Effector CD8-positive, alpha-beta T cell (primary cell): Measurements from ENCODE around the gene HIGD1C.
"Not testable (repeated sequence)": the region's sequence is repeated elsewhere in the genome, so short reads cannot be mapped to it uniquely, and the experiment has no call there.

Source experiments
- DNase-seq: peaks from one replicate; lab custom pipeline; 2025; lab: John Stamatoyannopoulos, UW
- total RNA-seq, 4 experiments: gene quantifications; one replicate each; lab custom pipeline; 2026; lab: John Stamatoyannopoulos, UW

HIGD1C gene
- 0 reads per million in 4 experiments for total RNA-seq

DNA sequence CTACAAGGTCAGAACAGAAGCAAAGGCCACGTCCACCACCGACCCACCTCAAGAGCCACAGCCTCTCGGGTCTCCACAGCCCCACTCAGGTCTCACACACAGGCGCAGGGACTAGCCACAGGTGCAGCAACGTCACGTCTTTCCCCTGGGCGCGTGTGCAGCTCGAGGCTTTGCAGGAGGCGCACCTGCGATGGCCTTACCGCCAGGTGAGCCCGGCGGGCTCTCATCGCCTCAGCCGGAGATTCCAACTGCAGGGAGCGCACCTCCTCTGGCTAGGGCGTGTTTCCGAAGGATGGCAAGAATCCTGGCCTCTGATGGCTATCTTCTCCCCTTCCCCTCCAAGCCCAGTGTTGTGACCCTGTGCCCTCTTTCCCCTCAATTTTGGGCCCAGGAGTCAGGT lies at the start of gene HIGD1C:
Gene HIGD1C (plus strand): TSS at position 35 of the 400 bp plus-strand sequence. CDS start 1,455 bp downstream, outside the sequence.
- DNase-seq, result no peak

- DNase-seq, result not testable (repeated sequence)
Measured at GRCh38 chr12:50908479-50908878, 43.9 kb upstream of the HIGD1C start.

GRCh38 chr12:50912361-50912760 lies 40.0 kb upstream of the HIGD1C start:
- not testable (repeated sequence) for DNase-seq

- DNase-seq, result no peak
Measured at GRCh38 chr12:50913224-50913623, 39.1 kb upstream of the HIGD1C start.

DNA sequence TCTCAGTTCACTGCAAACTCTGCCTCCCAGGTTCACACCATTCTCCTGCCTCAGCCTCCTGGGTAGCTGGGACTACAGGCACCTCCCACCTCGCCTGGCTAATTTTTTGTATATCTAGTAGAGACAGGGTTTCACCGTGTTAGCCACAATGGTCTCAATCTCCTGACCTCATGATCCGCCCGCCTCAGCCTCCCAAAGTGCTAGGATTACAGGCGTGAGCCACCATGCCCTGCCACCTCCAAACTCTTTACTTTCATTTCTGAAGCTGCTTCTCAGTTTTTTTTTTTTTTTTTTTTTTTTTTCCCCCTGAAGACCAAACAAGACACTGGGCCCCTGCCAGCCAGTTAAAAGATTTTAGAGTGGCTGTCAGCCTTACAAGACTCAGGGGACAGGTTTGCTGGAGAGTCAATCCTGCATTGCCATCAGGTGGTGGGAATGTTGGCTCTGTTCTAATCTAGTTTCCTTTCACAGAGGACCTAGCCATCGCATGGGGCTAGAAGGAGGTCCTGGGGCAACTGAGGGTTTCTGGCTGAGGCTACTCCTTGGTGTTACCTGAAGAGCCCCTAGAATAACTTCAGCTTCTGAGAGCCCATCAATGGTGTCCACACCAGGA lies 37.4 kb upstream of the HIGD1C start:
- no peak for DNase-seq

- no peak for DNase-seq
Measured at GRCh38 chr12:50916292-50916691, 36.1 kb upstream of the HIGD1C start.

DNA sequence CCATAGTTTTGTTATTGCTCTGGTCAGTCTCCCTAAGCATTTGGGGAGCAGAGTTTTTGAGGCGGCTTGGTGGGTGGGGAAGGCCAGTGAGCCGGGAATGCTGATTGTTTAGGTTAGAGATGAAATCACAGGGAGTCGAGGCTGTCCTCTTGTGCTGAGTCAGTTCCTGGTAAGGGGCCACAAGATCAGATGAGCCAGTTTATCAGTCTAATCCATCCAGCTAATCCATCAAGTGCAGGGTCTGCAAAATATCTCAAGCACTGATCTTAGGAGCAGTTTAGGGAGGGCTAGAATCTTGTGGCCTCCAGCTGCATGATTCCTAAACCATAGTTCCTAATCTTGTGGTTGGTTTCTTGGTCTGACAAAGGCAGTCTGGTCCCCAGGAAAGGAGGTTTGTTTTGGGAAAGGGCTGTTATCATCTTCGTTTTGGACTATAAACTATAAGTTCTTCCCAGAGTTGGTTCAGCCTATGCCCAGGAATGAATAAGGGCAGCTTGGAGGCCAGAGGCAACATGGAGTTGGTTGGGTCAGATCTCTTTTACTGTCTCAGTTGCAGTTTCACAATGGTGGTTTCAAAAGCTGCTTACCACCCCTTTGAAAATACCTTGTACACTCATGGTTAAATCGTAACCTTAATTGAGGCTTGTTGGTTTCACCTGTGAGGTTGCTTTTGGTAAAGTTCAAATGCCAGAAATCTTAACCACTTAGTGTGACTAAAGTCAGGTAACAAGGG lies 33.6 kb upstream of the HIGD1C start:
- no peak for DNase-seq

- no peak for DNase-seq
Measured at GRCh38 chr12:50922820-50923219, 29.5 kb upstream of the HIGD1C start.

- no peak for DNase-seq
Measured at GRCh38 chr12:50923361-50924130, 28.8 kb upstream of the HIGD1C start.

DNA sequence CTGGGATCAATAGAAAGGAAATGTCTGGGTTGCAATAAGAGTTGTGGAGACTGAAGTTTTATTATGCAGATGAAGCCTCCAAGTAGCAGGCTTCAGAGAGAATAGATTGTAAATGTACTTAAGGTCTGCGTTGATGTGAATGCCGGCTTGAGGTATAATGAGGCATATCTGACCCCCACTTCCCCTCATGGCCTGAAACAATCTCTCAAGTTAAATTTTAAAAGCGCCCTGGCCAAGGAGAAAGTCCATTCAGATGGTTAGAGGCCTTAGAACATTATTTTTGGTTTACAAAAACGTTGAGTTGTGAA lies 28.3 kb upstream of the HIGD1C start:
- DNase-seq, result no peak

GRCh38 chr12:50924439-50925341 lies 27.7 kb upstream of the HIGD1C start:
- peak; percentile 15 for DNase-seq

GRCh38 chr12:50925342-50925651 lies 27.0 kb upstream of the HIGD1C start:
- DNase-seq, result no peak

GRCh38 chr12:50925920-50926319 lies 26.4 kb upstream of the HIGD1C start:
- no peak for DNase-seq

DNA sequence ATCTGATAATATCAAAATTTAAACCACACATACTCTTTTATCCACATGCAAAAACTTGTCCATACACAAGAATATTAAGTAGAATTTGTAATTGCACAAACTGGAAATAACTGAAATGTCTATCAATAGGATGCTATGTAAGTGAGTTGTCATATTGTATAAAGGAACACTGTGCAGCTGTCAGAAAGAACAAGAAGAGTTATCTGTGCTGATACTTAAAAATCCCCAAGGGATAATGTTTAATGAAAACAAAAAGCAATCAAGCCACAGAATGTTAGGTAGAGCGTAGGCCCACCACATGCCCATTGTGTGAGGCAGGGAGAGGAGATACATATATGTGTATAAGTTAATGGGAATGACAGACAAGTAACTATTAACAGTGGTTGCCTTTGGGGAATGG lies 25.9 kb upstream of the HIGD1C start:
- no peak for DNase-seq

DNA sequence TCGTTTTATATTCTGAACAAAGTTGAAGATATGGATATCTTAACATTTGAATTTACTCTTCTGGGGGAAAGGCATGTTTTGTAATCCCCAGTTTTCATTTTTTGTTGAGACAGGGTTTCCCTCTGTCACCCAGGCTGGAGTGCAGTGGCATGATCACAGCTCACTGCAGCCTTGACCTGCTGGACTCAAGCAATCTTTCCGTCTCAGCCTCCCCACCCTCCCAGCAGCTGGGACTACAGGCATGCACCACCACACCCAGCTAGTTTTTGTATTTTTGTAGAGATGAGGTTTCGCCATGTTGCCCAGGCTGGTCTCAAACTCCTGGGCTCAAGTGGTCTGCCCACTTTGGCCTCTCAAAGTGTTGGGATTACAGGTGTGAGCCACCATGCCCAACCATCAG lies 25.4 kb upstream of the HIGD1C start:
- not testable (repeated sequence) for DNase-seq

GRCh38 chr12:50927356-50927755 lies 25.0 kb upstream of the HIGD1C start:
- no peak for DNase-seq

- no peak for DNase-seq
Measured at GRCh38 chr12:50927766-50928224, 24.5 kb upstream of the HIGD1C start.

- no peak for DNase-seq
Measured at GRCh38 chr12:50928392-50928791, 24.0 kb upstream of the HIGD1C start.

DNA sequence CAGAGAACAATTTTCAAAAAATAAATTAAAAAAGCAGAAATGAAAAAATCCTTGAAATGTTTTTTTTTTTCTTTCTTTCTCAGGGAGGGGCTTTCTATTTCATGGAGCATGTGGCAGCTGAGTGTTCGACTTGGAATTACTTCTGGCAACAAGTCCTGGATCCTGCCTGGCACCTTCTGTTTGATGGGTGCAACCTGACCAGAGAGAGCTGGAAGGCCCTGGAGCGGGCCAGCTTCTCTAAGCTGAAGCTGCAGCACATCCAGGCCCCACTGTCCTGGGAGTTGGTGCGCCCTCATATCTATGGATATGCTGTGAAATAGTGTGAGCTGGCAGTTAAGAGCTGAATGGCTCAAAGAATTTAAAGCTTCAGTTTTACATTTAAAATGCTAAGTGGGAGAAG lies 22.5 kb upstream of the HIGD1C start:
- DNase-seq, result no peak

GRCh38 chr12:50930477-50930876 lies 21.9 kb upstream of the HIGD1C start:
- not testable (repeated sequence) for DNase-seq

DNA sequence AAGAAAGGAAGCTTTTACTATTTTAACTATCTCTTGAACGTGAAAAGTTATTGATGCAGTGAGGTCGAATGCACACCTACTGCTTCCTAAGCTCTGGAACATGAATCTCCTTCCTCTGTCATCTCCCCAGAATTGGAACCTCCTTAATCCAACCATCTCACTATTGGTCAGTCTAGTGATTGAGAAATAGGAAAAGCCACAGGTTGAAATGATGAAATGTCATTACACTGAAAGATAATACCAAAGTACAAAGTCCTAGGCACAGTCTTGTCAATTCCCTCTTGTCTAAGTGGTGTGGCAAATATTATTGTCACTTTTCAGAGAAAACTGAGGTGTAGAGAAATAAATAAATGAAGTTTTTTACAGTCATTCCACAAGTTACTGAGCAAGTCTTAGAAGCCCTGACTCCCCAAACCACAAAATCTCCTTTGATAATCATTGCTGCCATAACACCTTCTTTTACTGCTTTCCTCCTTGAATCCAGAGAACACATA lies 19.5 kb upstream of the HIGD1C start:
- no peak for DNase-seq
